ENCODE results near the gene ROCK2. TPM values are rescaled to one million over a fixed set of nuclear protein-coding genes. Genes with fewer than 3 reads are reported as not detected.

Gene ROCK2
- total and polyA plus RNA-seq, 2 of the 8 experiments (the other 6 are each of a cell fraction or from before 2014, with no cell fraction given) = 2.7 to 29.0 TPM

DNA sequence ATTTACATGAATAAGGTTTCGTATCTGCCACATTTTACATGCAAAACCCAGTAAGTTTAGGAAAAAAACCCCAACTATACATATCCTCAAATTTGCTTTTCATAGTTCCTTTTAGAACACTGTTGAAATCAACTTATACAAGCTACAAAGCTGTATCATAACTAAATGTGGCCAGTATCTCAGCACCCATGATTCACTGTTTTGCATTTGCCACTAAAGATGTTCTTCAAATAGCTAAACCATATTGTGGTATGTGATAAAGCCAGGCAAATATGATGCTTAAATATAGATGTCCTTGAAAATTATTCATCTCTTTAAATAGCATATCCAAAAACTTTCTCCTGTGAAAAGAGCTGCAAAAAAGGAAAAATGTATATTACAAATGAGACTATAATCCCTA is 29.9 kb downstream of the ROCK2 start:
- FAIRE-seq (no peak), DNase-seq (ENCODE audit: low read depth in 1 of 2, low spot score in 2 of 2) (no peak)
- no peak overlapping the region for H3K4ac ChIP-seq (replicated peaks; ENCODE audit: insufficient read length, low read depth, low read length)
- no peaks in the 10 kb centered on the region for H3K9me3 ChIP-seq (ENCODE audit: insufficient read depth in 2 of 2, low read depth in 1 of 2, low read length in 1 of 2)
- H2BK12ac ChIP-seq (ENCODE audit: low read depth, low read length) = no peak overlapping the region
- H2AK5ac ChIP-seq (ENCODE audit: low read depth, low read length) = no peak overlapping the region
- no peaks in the 10 kb centered on the region for H3K27me3 ChIP-seq (replicated peaks in 1 of 4; ENCODE audit: control insufficient read depth in 3 of 4, extremely low read depth in 1 of 4, insufficient read depth in 3 of 4, low read length in 3 of 4)
- CTCF ChIA-PET (ENCODE audit: partially characterized antibody) = interaction anchor here (0.6 kb wide), 1 partner anchor 496 kb away, joined by 4 read pairs; no protein-coding TSS in a partner anchor
- H4K8ac ChIP-seq (ENCODE audit: extremely low read depth, insufficient read depth, low read length) = no peak overlapping the region
- no peak overlapping the region for H2BK120ac ChIP-seq (replicated peaks; ENCODE audit: low read depth, low read length)
- no peak overlapping the region for H2AFZ ChIP-seq (ENCODE audit: low read length)
- no peak overlapping the region for H3K4me2 ChIP-seq (ENCODE audit: insufficient read depth in 1 of 2, low read depth in 2 of 2, low read length in 2 of 2)
- no peaks in the 10 kb centered on the region for H3K4me1 ChIP-seq (replicated peaks in 1 of 4; ENCODE audit: control insufficient read depth in 3 of 4, insufficient read depth in 4 of 4, low read length in 3 of 4)
- no peak overlapping the region for H2BK5ac ChIP-seq (ENCODE audit: low read depth, low read length)
- H3K56ac ChIP-seq (replicated peaks; ENCODE audit: insufficient read length, low read depth, low read length) = no peak overlapping the region
- WGBS, 2 experiments (ENCODE audit: extremely low coverage in 1 of 2, insufficient coverage in 1 of 2, insufficient read length in 1 of 2, insufficient replicate concordance in 2 of 2, low coverage in 1 of 2, low lambda C conversion rate in 2 of 2, missing lambda C conversion rate in 1 of 2) = 83% methylated on average over 1 of the region's 1 CpG; no CpG with 5 or more reads in 1 of the 2 experiments
- peaks cover 0 to 69% of the 10 kb centered on the region in 2 experiments; a peak in 2 of 4 replicates for H3K79me2 ChIP-seq (ENCODE audit: control insufficient read depth in 1 of 2, insufficient read depth in 2 of 2, low read length in 2 of 2)
- no peaks in the 10 kb centered on the region for H3K36me3 ChIP-seq (ENCODE audit: control insufficient read depth in 2 of 4, insufficient read depth in 4 of 4, low read length in 3 of 4)
- no peak overlapping the region for H3K14ac ChIP-seq (ENCODE audit: insufficient read length)
- no peak overlapping the region for H4K5ac ChIP-seq (ENCODE audit: insufficient read length, low read depth, low read length)
- peaks cover 0 to 2% of the 10 kb centered on the region in 2 experiments for H4K20me1 ChIP-seq (replicated peaks in 1 of 2; ENCODE audit: control insufficient read depth in 1 of 2, insufficient read depth in 2 of 2, low read length in 2 of 2)
- no peaks in the 10 kb centered on the region for H3K79me1 ChIP-seq (ENCODE audit: low read depth, low read length)
- POLR2A ChIA-PET (ENCODE audit: partially characterized antibody) = no interaction called here
- no peak overlapping the region for H3K27ac ChIP-seq (ENCODE audit: low read depth, low read length)
- H3K9ac ChIP-seq (replicated peaks in 1 of 4; ENCODE audit: extremely low read depth in 1 of 4, low read depth in 3 of 4, low read length in 3 of 4) = no peak overlapping the region
- H4K91ac ChIP-seq (replicated peaks; ENCODE audit: insufficient read length, low read length) = no peak overlapping the region
- H2BK15ac ChIP-seq (ENCODE audit: low read length) = no peak overlapping the region
- H3K18ac ChIP-seq (ENCODE audit: extremely low read depth, low read length) = no peak overlapping the region
- H2BK20ac ChIP-seq (ENCODE audit: low read length) = no peak overlapping the region
- H3K23ac ChIP-seq (ENCODE audit: insufficient read length) = no peak overlapping the region
- H3K23me2 ChIP-seq (ENCODE audit: low read depth, low read length) = no peaks in the 10 kb centered on the region
- H3K4me3 ChIP-seq (ENCODE audit: extremely low read depth in 1 of 4, insufficient read depth in 2 of 4, low read depth in 3 of 4, low read length in 4 of 4) = no peak overlapping the region

Measured in H1 (cell line).